Measurements from ENCODE around the gene C11orf91.
"Not testable (repeated sequence)": the region's sequence is repeated elsewhere in the genome, so short reads cannot be mapped to it uniquely, and the experiment has no call there.

The C11orf91 gene

GRCh38 chr11:33721426-33721825, 20.8 kb upstream of the C11orf91 start:
- no peak for DNase-seq

GRCh38 chr11:33719587-33719986, 19.0 kb upstream of the C11orf91 start:
- DNase-seq = no peak

GRCh38 chr11:33718440-33718839, 17.8 kb upstream of the C11orf91 start:
- DNase-seq = no peak

GRCh38 chr11:33716243-33716642, 15.6 kb upstream of the C11orf91 start:
- DNase-seq = no peak

- no peak for DNase-seq
Observed at GRCh38 chr11:33713856-33714398, 13.3 kb upstream of the C11orf91 start.

GRCh38 chr11:33713151-33713855, 12.7 kb upstream of the C11orf91 start:
- no peak for DNase-seq

- DNase-seq = no peak
Observed at GRCh38 chr11:33712436-33712835, 11.8 kb upstream of the C11orf91 start.

- DNase-seq = no peak
Observed at GRCh38 chr11:33709466-33709865, 8.8 kb upstream of the C11orf91 start.

GRCh38 chr11:33708985-33709384, 8.4 kb upstream of the C11orf91 start:
- DNase-seq = no peak

GRCh38 chr11:33707831-33708230, 7.2 kb upstream of the C11orf91 start:
- not testable (repeated sequence) for DNase-seq

- no peak for DNase-seq
Observed at GRCh38 chr11:33706966-33707365, 6.3 kb upstream of the C11orf91 start.

GRCh38 chr11:33706546-33706945, 5.9 kb upstream of the C11orf91 start:
- DNase-seq = no peak

- DNase-seq = no peak
Observed at GRCh38 chr11:33704240-33705002, 3.8 kb upstream of the C11orf91 start.

- no peak for DNase-seq
Observed at GRCh38 chr11:33703788-33704187, 3.2 kb upstream of the C11orf91 start.

- DNase-seq = no peak
Observed at GRCh38 chr11:33703234-33703633, 2.6 kb upstream of the C11orf91 start.

- DNase-seq = no peak
Observed at GRCh38 chr11:33701302-33702230, 940 bp upstream of the C11orf91 start.

- DNase-seq = no peak
Observed at GRCh38 chr11:33700063-33700501, 544 bp downstream of the C11orf91 start.

- no peak for DNase-seq
Observed at GRCh38 chr11:33699515-33700062, 1.0 kb downstream of the C11orf91 start.

- no peak for DNase-seq
Observed at GRCh38 chr11:33698921-33699320, 1.7 kb downstream of the C11orf91 start.

GRCh38 chr11:33697997-33698396, 2.6 kb downstream of the C11orf91 start:
- DNase-seq = no peak

GRCh38 chr11:33696931-33697638, 3.5 kb downstream of the C11orf91 start:
- no peak for DNase-seq

- no peak for DNase-seq
Observed at GRCh38 chr11:33696411-33696810, 4.2 kb downstream of the C11orf91 start.
